Hippocampal formation (tissue), 2 donors: ENCODE measurements around the gene TDRD7.

Source experiments
- DNase-seq, 2 donors: peaks; one replicate each; lab custom pipeline; 2025; lab: John Stamatoyannopoulos, UW

Gene TDRD7

DNA sequence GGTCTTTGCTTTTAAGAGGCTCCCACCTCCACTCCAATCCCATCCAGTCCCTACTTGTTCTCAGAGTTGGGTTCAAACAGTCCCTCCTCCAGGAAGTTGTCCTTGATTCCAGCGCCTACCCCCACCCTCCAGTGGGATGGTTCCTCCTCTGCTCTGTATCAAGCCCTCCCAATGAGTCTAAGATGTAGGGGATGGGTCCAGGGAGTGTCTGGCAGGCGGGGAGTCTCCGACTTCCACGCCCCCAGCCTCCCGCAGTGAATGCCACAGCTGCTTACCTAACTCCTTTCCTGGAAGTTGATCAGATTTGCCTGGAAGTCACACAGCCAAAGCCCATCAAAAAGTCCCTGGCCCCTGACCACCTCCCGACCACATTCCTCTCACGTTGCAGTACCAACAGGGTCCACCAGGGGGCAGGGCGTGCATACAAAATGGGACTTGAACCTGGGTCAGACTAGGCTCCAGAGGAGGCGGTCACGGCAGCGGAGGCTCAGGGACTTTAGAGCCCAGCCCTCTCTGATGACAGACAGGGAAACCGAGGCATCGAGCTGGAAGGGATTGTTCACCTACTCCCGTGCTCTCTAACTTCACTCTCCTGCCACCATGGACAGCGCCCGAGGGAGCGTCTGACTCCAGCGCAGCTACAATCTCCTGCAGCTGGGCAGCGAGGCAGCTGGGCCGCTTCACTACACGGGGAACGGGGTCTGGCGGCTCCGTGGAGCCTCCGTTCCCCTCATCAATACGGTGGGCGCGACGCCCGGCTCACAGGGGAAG, 25.0 kb upstream of the TDRD7 start:
- peak; percentile 12 to 53 for DNase-seq

DNA sequence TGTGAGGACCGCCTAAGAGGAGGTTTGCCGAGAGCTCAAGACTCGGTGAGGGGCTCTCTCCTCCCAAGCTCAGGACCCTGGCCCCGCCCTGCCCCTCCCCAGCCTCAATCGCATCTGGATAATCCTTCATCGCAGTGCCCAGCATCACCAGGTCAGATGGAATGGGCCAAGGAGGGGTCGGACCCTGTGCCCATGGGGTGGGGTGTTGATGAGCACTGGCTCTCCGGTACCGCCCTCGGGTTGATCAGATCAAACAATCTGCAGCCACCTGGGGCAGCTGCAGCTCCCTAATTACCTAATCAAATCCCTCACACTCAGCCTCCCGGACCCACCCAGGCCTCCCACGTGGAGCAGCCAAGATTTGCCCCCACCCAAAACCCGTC, 24.4 kb upstream of the TDRD7 start:
- no peak for DNase-seq

DNA sequence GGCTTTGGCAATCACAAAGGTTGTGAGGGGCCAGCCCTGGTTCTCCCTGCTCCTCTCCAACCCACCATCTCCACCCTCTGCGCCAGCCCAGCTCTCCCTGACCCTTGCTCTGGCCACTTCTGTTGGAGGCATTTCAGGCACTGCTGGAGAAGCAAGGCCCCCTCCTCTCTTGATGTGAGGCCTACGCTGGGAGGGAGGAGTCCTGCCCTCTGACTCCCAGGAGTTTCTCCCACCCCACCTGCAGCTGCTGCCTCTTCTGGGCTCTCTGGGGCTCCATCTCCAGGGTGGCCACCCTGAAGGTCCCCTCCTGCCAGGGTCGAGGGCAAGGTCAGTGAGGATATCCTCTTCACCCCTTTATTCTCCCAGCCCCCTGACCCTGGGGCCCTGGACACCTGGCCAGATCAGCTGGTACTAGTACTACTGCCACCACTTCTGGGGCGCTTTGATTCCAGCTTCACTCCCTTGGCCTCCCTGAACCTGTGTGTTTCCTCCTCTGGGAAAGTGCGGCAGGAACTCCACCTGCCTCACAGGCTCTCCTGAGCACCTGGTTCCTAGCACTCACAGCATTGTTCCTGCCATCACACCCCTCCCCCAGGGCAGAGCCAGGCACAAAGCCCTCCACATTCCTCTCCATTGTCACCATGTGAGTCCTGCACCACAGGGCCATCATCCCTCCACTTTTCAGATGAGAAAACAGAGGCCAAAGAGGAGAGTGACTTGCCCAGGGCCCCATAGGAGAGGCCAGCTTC, 23.8 kb upstream of the TDRD7 start:
- DNase-seq: no peak

DNA sequence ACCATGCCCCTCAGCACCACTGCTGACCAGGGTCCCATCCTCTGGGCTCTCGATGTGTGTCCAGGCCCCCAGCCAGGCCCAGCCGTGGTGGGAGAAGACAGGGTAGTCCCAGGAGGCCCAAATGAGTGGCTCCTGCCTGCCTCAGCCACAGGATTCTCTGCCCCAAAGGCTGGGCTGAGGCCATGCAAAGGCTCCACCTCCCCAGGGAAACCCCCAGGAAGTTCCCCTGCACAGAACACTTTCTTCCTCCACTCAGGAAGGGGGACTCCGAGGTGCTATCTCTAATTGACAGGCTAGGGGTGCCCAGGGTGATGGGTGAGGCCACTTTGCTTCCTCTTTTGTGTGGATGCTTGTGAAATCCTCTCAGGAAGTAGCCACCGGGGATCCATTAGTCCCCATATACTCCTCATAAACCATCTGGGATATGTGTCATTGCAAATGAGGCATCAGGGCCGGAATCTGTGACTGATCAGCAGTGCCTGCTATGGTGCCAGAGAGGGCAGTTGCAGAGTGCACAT, 23.1 kb upstream of the TDRD7 start:
- no peak for DNase-seq

DNA sequence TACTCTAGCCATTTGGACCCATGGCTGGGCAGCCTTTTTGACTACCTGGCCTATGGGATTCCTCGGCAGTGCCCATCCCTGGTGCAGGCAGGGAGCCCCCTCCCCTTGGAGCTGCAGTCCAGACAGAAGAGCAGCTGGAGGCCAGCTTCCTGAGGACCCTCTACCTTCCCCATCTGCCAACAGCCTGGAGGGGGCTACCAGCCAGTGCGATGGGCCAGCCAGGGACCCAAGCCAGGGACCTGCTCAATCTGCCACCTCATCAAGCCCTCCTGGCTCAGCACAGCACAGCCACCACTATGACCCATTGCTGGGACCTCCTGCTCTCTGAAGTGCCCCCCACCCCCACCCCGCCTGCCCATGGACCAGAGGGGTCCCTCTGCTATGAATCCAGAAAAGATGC, 22.6 kb upstream of the TDRD7 start:
- DNase-seq: no peak

DNA sequence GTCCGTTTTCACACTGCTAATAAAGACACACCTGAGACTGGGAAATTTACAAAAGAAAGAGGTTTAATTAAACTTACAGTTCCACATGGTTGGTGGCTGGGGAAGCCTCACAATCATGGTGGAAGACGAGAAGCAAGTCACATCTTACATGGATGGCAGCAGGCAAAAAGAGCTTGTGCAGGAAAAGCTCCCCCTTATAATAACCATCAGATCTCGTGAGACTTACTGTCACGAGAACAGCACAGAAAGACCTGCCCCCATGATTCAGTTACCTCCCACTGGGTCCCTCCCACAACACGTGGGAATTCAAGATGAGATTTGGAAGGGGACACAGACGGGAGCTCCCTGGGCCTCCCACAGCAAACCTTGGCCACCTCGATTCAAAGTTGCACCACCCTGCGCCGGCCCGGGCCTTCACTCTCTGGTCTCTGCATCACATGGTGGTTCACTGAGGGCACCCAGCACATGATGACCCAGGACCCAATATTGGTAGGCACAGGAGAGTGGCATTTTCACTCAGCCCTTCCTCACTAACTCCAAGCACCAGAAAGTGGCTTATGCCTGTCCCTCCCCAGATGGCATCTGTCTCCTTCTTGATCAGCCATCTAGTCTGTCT, 21.0 kb upstream of the TDRD7 start:
- no peak for DNase-seq

DNA sequence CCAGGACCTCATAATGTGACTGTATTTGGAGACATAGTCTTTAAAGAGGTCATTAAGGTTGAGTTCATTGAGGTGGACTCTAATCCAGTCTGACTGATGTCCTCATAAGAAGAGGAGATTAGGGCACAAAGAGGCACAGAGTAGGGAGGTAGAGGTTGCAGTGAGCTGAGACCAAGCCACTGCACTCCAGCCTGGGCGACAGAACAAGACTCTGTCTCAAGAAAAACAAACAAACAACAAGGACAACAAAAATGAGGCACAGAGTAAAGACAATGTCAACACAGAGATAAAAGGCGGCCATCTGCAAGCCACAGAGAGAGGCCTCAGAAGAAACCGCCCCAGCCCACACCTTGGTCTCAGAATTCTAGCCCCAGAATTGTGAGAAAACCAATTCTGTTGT, 17.0 kb upstream of the TDRD7 start:
- no peak for DNase-seq

DNA sequence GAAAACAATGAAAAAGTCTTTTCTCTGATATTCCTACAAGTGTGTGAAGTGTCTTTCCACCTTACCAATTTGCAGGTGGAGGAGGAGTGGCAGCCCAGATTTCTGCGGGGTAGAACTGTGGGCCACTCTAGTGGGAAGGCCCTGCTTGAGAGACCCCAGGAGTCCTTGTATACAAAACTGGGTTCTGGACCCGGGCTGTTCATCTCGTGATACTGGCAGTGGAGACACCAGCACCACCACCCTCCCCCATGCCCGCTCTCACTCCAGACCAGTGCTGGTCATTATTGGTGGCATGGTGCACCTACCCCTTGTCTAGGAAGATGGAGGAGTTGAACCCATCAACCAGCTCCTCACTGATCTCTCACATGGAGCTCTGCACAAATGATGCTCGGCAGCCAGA, 16.2 kb upstream of the TDRD7 start:
- no peak for DNase-seq

DNA sequence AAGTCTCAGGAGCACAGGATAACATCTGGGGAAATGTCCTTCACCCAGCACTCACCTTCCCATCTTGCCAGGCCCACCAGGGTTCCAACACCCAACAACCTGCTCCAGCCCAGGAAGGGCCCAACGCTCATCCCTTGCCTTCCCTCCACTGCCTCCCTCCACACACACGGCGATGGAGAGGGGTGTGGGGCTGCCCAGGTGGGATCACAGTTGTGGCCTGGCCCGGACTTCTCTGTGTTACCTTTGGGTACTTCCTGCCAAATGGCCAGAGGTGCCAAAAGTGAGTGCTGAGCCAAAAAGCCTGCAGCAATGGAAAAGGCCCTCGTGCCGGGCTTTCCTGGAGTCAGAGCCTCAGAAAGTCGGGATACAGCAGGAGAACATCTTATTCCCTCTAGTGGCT, 15.6 kb upstream of the TDRD7 start:
- DNase-seq: no peak

DNA sequence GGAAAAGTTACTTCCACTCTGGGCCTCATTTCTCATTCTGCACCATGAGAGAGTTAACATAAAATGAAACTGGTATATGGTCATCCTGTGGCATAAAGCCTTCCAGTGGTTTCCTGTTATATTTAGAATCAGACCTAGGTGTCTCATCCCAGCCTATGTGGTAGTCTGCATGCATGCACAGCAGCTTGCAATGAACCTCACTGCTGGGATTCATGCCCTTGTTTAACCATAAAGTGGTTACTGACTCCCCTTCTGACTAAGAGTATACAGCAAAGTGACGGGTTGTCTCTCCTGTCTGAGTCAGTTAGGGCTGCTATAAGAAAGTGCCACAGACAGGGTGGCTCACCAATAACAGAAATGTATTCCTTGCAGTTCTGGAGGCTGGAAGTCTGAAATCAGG, 14.7 kb upstream of the TDRD7 start:
- DNase-seq: no peak

DNA sequence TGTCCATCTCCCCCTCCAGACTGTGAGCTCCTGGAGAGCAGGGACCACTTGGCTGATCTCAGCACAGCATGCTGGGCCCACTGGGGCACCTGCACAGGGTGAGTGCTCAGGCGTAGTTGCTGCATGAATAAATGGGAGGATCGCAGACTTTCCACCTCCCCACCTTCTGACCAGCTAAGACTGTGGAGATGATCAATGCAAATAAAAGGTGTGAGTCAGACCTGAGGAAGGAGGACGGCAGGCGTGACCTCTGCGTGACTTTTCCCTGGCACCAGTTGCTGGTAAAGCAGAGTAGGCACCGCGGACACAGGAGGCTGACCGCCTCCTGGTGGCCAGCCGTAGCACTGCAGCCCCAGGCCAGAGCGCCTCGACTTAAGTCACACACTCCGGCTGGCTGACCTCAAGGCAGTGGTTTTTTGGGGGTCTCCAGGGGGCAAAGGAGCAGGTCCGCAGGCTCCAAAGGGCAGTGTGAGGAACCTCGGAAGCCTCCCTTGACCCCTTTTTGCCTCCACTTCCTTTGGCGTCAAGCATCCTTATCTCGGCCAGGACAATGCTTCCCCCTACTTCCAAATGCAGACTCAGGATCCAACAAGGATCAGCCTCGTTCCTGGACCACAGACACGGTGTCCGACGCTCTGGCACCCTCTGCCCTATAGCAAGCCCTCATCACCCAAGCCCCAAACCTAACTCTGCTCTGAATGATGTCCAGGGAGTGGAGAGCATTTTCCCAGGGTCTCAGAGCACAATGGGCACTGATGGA, 12.7 kb upstream of the TDRD7 start:
- peak in 1 of 2 donors; percentile 37 for DNase-seq

DNA sequence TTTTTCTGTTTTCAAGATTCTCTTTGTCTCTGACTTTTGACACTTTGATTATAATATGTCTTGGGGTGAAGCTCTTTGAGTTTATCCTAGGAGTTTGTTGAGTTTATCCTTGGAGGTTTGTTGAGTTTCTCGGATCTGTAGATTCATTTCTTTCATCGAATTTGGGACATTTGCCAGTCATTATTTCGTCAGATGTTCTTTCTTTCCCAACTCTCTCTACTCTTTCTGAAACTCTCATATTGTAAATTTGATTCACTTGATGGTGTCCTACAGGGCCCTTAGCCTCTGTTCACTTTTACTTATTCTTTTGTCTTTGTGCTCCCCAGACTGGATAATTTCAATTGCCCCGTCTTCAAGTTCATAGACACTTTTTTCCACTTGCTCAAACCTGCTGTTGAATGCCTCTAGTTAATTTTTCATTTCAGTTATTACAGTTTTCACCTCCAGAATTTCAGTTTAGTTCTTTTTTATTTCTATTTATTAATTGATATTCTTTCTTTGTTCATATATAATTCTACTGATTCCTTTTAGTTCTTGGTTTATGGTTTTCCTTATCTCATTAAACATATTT, 8.1 kb upstream of the TDRD7 start:
- DNase-seq: no peak

DNA sequence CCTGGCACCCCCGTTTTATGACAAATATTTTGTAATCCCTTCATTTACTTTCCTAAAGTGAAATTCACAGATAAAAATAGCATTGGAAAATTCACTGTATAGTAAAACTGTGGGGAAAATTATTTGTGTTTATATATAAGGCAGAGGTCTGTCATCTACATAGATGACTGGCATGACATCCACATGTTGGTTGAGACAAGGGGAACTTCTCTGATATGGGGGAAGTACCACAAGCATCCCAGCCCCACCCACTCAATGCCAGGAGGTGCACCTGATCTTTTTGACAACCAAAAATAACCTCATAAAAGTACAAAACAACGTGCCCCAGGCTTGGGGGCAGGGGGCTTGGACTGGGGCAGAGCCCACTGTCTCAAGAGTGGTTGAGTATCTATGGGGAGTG, 6.3 kb upstream of the TDRD7 start:
- no peak for DNase-seq

DNA sequence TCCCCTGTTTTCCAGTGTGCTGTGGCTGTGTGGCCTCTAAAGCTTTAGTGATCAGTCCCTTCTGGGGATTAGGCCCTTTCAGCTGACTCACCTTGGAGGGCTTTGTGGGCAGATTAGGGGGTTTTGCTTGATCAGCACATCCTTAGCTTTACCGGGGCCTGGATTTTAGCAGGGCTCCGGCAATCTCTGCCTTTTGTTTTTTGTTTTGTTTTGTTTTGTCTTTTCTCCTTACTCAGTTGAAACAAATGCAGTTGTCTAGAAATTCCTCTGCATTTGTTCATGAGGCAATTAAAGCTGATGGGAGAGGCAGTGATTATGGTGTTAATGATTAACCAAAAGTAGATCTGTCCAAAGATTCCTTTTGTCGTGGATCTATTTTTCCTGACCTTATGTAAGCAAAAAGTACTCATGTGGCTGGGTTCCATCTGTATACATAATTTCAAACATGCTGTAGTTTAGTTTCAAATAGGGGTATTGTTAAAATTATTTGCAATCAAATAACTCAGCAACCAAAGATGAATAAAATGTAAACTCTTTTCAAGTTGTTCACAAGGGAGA, 5.2 kb upstream of the TDRD7 start:
- DNase-seq: no peak

DNA sequence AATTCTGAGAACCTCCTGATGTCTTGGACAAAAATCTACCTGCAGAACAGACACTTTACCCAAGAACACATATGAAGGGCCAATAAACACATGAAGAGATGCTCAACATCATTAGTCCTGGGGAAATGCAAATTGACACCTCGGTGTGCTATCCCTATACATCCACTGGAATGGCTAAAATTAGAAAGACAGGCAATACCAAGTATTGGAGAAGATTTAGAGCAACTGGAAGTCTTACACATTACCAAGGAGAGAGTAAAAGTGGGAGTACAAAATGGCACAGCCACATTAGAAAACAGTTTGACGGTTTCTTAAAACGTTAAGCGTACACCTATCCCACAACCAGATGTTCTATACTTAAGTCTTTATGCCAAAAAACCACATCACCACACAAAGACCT, 3.3 kb upstream of the TDRD7 start:
- no peak for DNase-seq

DNA sequence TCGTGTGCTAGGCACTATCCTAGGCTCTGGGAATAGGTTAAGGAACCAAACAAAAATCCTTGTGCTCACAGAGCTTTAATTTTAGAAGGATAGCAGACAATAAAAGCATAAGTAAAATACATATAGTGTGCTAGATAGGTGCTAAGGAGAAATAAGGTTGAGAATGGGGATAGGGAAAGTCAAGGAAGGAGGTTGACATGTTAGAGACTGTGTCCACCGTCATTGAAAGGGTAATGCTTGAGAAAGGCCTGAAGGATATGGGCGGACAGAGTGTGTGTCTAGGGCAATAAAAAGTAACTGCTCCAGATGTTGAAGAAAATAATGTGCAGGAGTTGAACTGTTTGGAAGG, 482 bp upstream of the TDRD7 start:
- DNase-seq: no peak

DNA sequence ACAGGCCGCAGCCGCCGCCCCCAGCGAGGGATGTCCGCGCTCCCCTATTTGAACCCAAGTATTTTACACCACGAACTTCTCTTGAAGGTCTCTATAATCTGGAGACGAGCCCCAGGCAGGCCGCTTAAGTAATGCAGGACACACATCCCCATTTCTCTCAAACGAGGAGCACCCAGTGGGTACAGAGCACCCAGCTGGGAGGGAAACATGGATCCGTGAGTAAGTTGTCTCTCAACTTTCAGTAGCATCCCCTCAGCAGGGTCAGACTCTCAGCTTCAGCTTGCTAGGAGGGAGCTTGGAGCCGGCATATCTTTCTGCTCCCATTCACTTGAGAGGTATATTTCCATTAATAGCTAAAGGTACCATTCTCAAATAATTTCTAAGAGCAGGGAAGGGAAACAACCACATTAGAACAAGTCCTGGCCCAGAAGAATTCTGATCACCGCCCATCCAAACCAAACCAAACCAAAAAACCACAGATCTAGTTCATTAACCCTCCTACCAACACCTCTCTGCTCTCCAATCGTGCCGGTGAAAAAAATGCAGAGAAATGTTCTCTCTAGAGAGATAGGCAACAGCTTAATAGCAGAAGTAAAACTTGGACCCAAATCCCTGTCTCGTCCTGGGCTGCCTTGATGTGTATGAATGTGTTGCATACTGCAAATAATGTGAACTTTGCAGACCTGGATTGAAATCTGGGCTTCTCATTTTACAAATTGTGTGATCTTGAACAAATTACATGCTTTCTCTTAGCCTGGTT, 910 bp downstream of the TDRD7 start:
- peak in 1 of 2 donors; percentile 23 for DNase-seq

DNA sequence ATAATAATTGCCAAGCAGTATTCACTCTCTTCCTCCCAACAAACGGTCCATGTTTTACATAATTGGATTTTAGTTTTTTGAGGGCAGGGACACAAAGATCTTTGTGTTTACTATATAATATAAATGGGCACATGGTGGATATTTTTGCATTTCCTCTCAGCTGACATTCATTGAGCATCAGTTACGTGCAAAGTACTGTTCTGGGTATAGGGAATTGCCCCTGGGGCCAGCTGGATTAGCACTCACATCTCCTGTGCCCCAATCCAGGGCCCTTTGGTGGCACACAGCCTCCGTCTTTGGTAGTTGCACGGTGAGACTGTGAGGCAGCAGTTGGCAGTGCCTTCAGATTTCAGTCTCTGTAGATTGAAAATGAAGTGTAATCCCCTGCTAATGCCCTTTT, 1.6 kb downstream of the TDRD7 start:
- no peak for DNase-seq

DNA sequence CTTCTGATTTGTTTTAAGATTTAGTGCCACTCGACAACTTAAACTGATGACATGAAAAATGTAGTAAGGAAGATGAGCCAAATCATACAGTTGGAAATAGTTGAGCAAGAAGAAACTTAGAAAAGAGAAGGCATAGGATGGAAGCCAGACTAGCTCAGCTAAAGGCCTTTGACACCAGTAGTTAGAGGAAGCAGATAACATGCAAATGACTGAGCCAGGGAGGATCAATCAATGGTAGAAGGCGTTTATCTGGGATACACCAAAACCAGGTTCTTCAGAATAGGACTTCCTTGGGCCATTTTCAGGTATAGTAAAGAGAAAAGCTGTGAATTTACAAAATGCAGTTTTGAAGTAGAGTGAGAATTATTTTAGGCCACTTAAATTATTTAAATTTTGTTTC, 3.2 kb downstream of the TDRD7 start:
- DNase-seq: no peak

DNA sequence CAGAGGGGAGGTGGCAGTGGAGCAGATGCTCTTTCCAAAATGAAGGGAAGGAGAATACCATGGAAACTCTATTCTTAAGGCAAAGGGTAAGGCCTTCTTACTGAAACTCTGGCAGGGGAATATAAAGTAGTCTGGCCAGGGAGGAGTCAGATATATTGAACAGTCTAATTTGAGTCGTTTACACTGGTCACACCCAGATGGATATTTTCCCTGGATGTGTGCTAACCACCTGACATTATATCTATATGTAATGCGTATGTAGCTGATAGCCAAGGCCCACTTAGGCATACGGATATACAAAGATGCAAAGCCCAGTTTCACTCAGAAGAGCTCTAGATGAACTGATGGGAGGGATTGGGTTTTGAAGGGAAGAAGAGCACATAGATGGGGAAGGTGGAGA, 7.0 kb downstream of the TDRD7 start:
- no peak for DNase-seq

DNA sequence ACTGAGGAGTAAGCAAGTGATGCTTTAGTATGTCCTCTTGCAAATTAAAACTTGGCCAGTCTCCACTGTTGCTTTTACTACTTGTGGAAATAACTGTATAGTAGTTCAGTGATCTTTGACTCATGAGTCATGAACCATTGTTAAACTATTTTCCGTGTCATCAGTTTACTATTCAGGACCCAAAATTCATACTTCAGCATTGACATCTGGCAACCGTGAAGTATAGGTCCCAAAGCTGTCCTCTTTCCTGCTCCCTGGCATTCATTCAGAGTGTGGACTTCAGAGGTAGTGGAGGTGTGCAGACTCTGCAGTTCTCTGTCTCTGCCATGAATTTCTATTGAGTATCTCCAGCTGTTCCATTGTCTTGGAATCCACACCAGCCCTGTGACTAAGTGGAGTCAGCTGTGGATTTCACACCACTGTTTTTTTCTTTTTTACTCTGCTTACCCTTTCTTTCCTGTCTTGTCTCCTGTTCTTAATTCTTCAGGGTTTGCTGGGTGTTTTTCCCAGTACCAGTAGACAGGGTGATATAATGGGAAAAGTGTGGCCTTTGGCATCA, 7.5 kb downstream of the TDRD7 start:
- no peak for DNase-seq
